Neural crest cell (in vitro differentiated cells): ENCODE data around the gene CNGA1. TPM values are rescaled to one million over a fixed set of nuclear protein-coding genes. Genes with fewer than 3 reads are reported as not detected.

ENCODE experiments used
- DNase-seq: peaks from one replicate; pipeline ENCODE4 v3.0.0; 2021; ENCODE audit warnings: low read depth, mixed read lengths, low spot score
- H3K27ac Mint-ChIP-seq: one replicate; pipeline ENCODE4 v1.8.0; 2021; ENCODE audit warnings: mild to moderate bottlenecking, mixed read lengths; ENCODE audit not compliant: unreplicated experiment
- H3K27me3 Mint-ChIP-seq: 2 replicates; pipeline ENCODE4 v1.8.0; 2021; ENCODE audit warnings: low read depth, mild to moderate bottlenecking, mixed read lengths
- H3K36me3 Mint-ChIP-seq: 2 replicates; pipeline ENCODE4 v1.8.0; 2021; ENCODE audit warnings: low read depth, mild to moderate bottlenecking, mixed read lengths
- H3K4me1 Mint-ChIP-seq: 2 replicates; pipeline ENCODE4 v1.8.0; 2021; ENCODE audit warnings: mixed read lengths
- H3K4me3 Mint-ChIP-seq: one replicate; pipeline ENCODE4 v1.8.0; 2021; ENCODE audit warnings: mild to moderate bottlenecking, mixed read lengths
- H3K9me3 Mint-ChIP-seq: 2 replicates; pipeline ENCODE4 v1.8.0; 2021; ENCODE audit warnings: mixed read lengths
- total RNA-seq: library from RNA; stranded (reverse); gene quantifications from 2 replicates; pipeline ENCODE4 v1.2.1, GENCODE V29; 2021
- TF ChIP-seq, protein P1 (sequence below): fragments of 200-600 bp; sonication (generic); conservative IDR thresholded peaks from 2 replicates; pipeline ENCODE4 v1.5.0; 2021; ENCODE audit warnings: antibody characterized with exemption, mild to moderate bottlenecking

CNGA1 gene
- total RNA-seq, 1 donor from 2014 or later, result not detected

GRCh38 chr4:47972181-47972580, 44.3 kb downstream of the CNGA1 start:
- H3K4me3 Mint-ChIP-seq, result no peak overlapping the region
- H3K4me1 Mint-ChIP-seq, result no peaks in the 10 kb centered on the region
- TF ChIP-seq, protein P1, sequence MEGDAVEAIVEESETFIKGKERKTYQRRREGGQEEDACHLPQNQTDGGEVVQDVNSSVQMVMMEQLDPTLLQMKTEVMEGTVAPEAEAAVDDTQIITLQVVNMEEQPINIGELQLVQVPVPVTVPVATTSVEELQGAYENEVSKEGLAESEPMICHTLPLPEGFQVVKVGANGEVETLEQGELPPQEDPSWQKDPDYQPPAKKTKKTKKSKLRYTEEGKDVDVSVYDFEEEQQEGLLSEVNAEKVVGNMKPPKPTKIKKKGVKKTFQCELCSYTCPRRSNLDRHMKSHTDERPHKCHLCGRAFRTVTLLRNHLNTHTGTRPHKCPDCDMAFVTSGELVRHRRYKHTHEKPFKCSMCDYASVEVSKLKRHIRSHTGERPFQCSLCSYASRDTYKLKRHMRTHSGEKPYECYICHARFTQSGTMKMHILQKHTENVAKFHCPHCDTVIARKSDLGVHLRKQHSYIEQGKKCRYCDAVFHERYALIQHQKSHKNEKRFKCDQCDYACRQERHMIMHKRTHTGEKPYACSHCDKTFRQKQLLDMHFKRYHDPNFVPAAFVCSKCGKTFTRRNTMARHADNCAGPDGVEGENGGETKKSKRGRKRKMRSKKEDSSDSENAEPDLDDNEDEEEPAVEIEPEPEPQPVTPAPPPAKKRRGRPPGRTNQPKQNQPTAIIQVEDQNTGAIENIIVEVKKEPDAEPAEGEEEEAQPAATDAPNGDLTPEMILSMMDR, result no peak
- H3K27me3 Mint-ChIP-seq, result peaks cover 3% of the 10 kb centered on the region
- peaks cover 5% of the 10 kb centered on the region for H3K9me3 Mint-ChIP-seq
- DNase-seq, result no peak
- no peaks in the 10 kb centered on the region for H3K36me3 Mint-ChIP-seq
- no peak overlapping the region for H3K27ac Mint-ChIP-seq

DNA sequence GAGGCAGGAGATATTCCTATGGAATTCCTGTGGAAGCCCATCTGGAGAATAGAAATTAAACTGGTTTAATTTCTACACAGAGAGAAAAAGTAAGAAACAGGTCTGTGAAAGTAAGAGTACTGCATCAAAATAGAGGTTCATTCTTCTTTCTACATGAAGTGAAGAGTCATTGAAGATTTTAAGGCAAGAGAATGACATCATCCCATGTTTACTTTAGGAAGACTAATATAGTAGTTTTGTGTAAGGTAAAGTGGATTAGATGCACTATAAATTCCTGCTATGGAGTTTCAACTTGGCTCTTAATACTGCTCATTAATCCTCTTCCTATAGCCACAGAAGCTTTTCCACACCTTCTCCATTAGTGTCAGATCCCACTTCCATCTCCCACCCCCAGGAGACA, 47.6 kb downstream of the CNGA1 start:
- Mint-ChIP-seq H3K9me3 (peaks cover 5% of the 10 kb centered on the region), H3K27me3 (peaks cover 3% of the 10 kb centered on the region), H3K27ac (no peak overlapping the region)

GRCh38 chr4:47954677-47955076, 61.8 kb downstream of the CNGA1 start:
- Mint-ChIP-seq H3K4me1 (no peaks in the 10 kb centered on the region), H3K36me3 (no peaks in the 10 kb centered on the region), H3K27me3 (no peaks in the 10 kb centered on the region), H3K9me3 (peaks cover 2% of the 10 kb centered on the region), H3K4me3 (no peak overlapping the region), H3K27ac (no peak overlapping the region)
- DNase-seq, result no peak
- TF ChIP-seq, protein P1, result no peak

More for the DNA sequence above, 47.6 kb downstream of the CNGA1 start:
- Mint-ChIP-seq H3K4me3 (no peak overlapping the region), H3K36me3 (no peaks in the 10 kb centered on the region), H3K4me1 (no peaks in the 10 kb centered on the region)
- TF ChIP-seq, protein P1, result no peak
- DNase-seq, result no peak

- H3K9me3 Mint-ChIP-seq, result peaks cover 2% of the 10 kb centered on the region
- TF ChIP-seq, protein P1, result no peak
- no peaks in the 10 kb centered on the region for H3K4me1 Mint-ChIP-seq
- H3K36me3 Mint-ChIP-seq, result no peaks in the 10 kb centered on the region
- no peaks in the 10 kb centered on the region for H3K27me3 Mint-ChIP-seq
- H3K4me3 Mint-ChIP-seq, result no peak overlapping the region
- no peak overlapping the region for H3K27ac Mint-ChIP-seq
- DNase-seq, result no peak
These were observed 62.2 kb downstream of the CNGA1 start for GRCh38 chr4:47954245-47954644.

DNA sequence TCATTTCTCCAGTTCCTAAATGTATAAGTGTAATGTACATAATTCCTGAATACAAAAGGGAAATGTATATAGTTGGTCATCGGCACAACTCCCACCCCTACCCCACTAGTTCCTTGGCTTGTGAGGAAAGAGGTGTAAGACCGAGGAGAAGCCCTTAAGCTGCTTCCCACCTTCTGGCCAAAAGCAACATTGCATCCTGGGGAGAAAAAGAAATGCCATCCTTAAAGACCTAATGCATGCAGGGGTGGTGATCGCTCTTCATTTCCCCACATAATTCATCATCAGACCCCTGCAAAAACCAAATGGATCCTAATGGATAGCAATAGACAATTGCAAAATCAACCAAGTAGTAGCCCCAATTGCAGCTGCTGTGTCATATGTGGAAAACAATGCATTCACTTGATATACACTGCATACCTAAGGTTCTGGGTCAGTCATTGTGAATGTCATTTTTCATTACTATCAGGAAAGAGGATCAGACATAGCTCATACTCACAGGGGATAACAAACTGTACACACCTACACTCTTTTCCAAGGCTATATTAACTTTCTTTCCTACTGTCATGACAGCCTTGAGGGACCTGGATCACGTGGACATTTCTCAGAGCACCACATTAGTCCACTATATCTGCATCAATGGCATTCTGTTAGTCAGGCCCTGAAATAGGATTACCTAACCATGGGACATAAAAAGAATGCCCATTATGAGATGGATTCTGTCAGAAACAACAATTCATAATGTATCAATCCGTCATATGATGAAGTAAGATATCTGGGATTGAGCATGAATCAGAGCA, 70.4 kb downstream of the CNGA1 start:
- Mint-ChIP-seq H3K4me3 (no peak overlapping the region), H3K27me3 (no peaks in the 10 kb centered on the region), H3K36me3 (no peaks in the 10 kb centered on the region), H3K27ac (no peak overlapping the region), H3K9me3 (no peaks in the 10 kb centered on the region), H3K4me1 (no peaks in the 10 kb centered on the region)
- DNase-seq, result no peak
- TF ChIP-seq, protein P1, result no peak
